ENCODE data around the gene AHCYL1.

DNA sequence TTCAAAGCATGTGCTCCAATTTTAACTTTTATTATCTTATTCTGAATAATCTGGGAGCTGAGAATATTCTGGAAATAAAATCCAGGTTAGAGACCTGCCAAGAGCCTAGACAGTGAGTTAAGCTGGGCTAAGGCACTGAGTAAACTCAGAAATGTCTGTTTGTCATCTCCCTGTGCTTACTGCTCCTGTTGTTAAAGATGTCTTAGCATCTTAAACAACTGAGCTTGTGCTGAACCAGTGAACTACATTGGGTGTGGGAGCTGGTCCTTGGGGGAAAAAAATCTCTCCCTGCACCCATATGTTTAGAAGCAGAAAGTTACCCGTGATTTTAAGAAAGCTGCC, 25.0 kb upstream of the AHCYL1 start:
- TF ChIP-seq FOSL2 (IDR thresholded peaks at IDR 0.05) (no peak), FOSL2 (CRISPR knock-in tag; IDR thresholded peaks at IDR 0.05) (no peak), EHMT2 (IDR thresholded peaks at IDR 0.05; ENCODE audit: low read depth) (no peak), ZSCAN20 (CRISPR knock-in tag; IDR thresholded peaks at IDR 0.05) (no peak), CTCF (IDR thresholded peaks at IDR 0.05) (no peak), POLR2AphosphoS2 (conservative IDR thresholded peaks at IDR 0.05; ENCODE audit: low read length) (no peak), HDAC2 (IDR thresholded peaks at IDR 0.05) (no peak), BCL3 (IDR thresholded peaks at IDR 0.05) (no peak), POLR2A (IDR thresholded peaks at IDR 0.05; ENCODE audit: low read length) (no peak), ZFP36 (IDR thresholded peaks at IDR 0.05; ENCODE audit: borderline replicate concordance, partially characterized antibody) (no peak), SMC3 (IDR thresholded peaks at IDR 0.05) (no peak; the same call in 2 of the 3 replicates), MYC (IDR thresholded peaks at IDR 0.05; ENCODE audit: borderline replicate concordance, low read length) (no peak)
- TF ChIP-seq, protein P1, sequence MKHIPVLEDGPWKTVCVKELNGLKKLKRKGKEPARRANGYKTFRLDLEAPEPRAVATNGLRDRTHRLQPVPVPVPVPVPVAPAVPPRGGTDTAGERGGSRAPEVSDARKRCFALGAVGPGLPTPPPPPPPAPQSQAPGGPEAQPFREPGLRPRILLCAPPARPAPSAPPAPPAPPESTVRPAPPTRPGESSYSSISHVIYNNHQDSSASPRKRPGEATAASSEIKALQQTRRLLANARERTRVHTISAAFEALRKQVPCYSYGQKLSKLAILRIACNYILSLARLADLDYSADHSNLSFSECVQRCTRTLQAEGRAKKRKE (CRISPR knock-in tag; IDR thresholded peaks at IDR 0.05; ENCODE audit: low read depth): no peak
- TF ChIP-seq, protein P2, sequence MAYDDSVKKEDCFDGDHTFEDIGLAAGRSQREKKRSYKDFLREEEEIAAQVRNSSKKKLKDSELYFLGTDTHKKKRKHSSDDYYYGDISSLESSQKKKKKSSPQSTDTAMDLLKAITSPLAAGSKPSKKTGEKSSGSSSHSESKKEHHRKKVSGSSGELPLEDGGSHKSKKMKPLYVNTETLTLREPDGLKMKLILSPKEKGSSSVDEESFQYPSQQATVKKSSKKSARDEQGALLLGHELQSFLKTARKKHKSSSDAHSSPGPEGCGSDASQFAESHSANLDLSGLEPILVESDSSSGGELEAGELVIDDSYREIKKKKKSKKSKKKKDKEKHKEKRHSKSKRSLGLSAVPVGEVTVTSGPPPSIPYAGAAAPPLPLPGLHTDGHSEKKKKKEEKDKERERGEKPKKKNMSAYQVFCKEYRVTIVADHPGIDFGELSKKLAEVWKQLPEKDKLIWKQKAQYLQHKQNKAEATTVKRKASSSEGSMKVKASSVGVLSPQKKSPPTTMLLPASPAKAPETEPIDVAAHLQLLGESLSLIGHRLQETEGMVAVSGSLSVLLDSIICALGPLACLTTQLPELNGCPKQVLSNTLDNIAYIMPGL (CRISPR knock-in tag; IDR thresholded peaks at IDR 0.05; ENCODE audit: borderline replicate concordance): no peak
